Spleen (tissue), 7 donors: Measurements from ENCODE around the gene FOXK2.

Experiments used
- POLR2A ChIP-seq, 3 donors: fragments of 450-650 bp; IDR thresholded peaks; one replicate each; pipeline ENCODE4 v1.5.1; 2017; ENCODE audit warnings: antibody characterized with exemption in 3 of 3, mild to moderate bottlenecking in 1 of 3
- TF ChIP-seq, protein P1 (sequence below), 11 experiments: fragments of 200-600 bp in 7 of 11; fragments of 450-650 bp in 4 of 11; sonication (generic) in 4 of 11; IDR thresholded peaks in 8 of 11; conservative IDR thresholded peaks in 3 of 11; 1 replicate in 7 of 11; 2 replicates in 4 of 11; pipeline versions ENCODE4 v1.4.0 to v1.8.0; 2016 to 2021; ENCODE audit warnings: antibody characterized with exemption in 11 of 11, inconsistent platforms in 4 of 11, mild to moderate bottlenecking in 1 of 11
- donor health status: DM: no; HTN: no; CAD: no; lungs with moderate emphysema.
- donor health status: DM: no; HTN: no; CAD: no.
- donor health status: DM: no; HTN: no; CAD: no.

DNA sequence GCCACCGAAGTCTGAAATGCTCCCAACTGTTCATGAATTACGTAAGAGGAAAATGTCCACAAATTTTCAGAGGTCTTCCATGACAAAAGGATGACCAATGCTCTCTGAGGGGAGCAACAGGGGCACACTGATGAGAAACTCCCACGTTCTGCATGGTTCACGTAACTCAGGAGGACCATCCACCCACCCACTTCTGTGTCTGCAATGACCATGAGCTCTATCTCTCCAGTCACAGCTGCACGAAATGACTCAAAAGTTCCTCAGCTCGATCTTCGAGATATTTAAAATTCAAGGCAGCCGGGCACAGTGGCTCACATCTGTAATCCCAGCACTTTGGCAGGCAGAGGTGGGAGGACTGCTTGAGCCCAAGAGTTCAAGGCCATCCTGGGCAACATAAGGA is 112.9 kb downstream of the FOXK2 start:
- TF ChIP-seq, protein P1, sequence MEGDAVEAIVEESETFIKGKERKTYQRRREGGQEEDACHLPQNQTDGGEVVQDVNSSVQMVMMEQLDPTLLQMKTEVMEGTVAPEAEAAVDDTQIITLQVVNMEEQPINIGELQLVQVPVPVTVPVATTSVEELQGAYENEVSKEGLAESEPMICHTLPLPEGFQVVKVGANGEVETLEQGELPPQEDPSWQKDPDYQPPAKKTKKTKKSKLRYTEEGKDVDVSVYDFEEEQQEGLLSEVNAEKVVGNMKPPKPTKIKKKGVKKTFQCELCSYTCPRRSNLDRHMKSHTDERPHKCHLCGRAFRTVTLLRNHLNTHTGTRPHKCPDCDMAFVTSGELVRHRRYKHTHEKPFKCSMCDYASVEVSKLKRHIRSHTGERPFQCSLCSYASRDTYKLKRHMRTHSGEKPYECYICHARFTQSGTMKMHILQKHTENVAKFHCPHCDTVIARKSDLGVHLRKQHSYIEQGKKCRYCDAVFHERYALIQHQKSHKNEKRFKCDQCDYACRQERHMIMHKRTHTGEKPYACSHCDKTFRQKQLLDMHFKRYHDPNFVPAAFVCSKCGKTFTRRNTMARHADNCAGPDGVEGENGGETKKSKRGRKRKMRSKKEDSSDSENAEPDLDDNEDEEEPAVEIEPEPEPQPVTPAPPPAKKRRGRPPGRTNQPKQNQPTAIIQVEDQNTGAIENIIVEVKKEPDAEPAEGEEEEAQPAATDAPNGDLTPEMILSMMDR (IDR thresholded peaks at IDR 0.05 in 8 of 11, conservative IDR thresholded peaks at IDR 0.05 in 3 of 11), result no peak
- TF ChIP-seq POLR2A (IDR thresholded peaks at IDR 0.05), result no peak
